NT2/D1 (cell line): ENCODE measurements around the gene PPM1F.

Experiments
- SUZ12 ChIP-seq: IDR thresholded peaks from 2 replicates; pipeline ENCODE4 v1.6.1; 2011; ENCODE audit not compliant: insufficient read length, insufficient read depth; ENCODE audit errors: extremely low read depth
- ZNF274 ChIP-seq: IDR thresholded peaks from 2 replicates; pipeline ENCODE4 v1.6.1; 2011; ENCODE audit warnings: mild to moderate bottlenecking, low read depth, low read length

- TF ChIP-seq SUZ12 (no peak), ZNF274 (no peak)
These were observed 30.9 kb downstream of the PPM1F start for GRCh38 chr22:21921729-21922128.
